GM21447 (cell line): Measurements from ENCODE around the gene SPATS1.

ENCODE experiments used
- ATAC-seq: cut with Tn5 transposase; IDR thresholded peaks from one replicate; pipeline ENCODE4 v1.9.1; 2021; ENCODE audit not compliant: unreplicated experiment

SPATS1 gene

GRCh38 chr6:44342489-44342888, at the start of gene SPATS1:
SPATS1 (plus strand) TSS chr6:44342650; CDS start chr6:44343096, 446 bp downstream.
- no peak for ATAC-seq

GRCh38 chr6:44292661-44293365, 49.6 kb upstream of the SPATS1 start:
- no peak for ATAC-seq

GRCh38 chr6:44294832-44295791, 47.3 kb upstream of the SPATS1 start:
- no peak for ATAC-seq

- no peak for ATAC-seq
Observed at GRCh38 chr6:44297063-44298038, 45.1 kb upstream of the SPATS1 start.

- no peak for ATAC-seq
Observed at GRCh38 chr6:44298055-44298803, 44.2 kb upstream of the SPATS1 start.

- ATAC-seq = no peak
Observed at GRCh38 chr6:44298864-44299263, 43.6 kb upstream of the SPATS1 start.

GRCh38 chr6:44300292-44300823, 42.1 kb upstream of the SPATS1 start:
- no peak for ATAC-seq

- no peak for ATAC-seq
Observed at GRCh38 chr6:44301106-44301505, 41.3 kb upstream of the SPATS1 start.

- ATAC-seq = no peak
Observed at GRCh38 chr6:44301782-44302564, 40.5 kb upstream of the SPATS1 start.

GRCh38 chr6:44302856-44303255, 39.6 kb upstream of the SPATS1 start:
- no peak for ATAC-seq

- ATAC-seq = no peak
Observed at GRCh38 chr6:44303842-44304241, 38.6 kb upstream of the SPATS1 start.

GRCh38 chr6:44304282-44305199, 37.9 kb upstream of the SPATS1 start:
- no peak for ATAC-seq

GRCh38 chr6:44305200-44305725, 37.2 kb upstream of the SPATS1 start:
- no peak for ATAC-seq

GRCh38 chr6:44306710-44307109, 35.7 kb upstream of the SPATS1 start:
- ATAC-seq = no peak

- ATAC-seq = no peak
Observed at GRCh38 chr6:44307217-44307616, 35.2 kb upstream of the SPATS1 start.

- ATAC-seq = no peak
Observed at GRCh38 chr6:44309092-44309491, 33.4 kb upstream of the SPATS1 start.

- ATAC-seq = no peak
Observed at GRCh38 chr6:44309631-44310030, 32.8 kb upstream of the SPATS1 start.

- no peak for ATAC-seq
Observed at GRCh38 chr6:44310241-44310640, 32.2 kb upstream of the SPATS1 start.
